ACHN (cell line): ENCODE measurements around the gene TAS2R40.

ENCODE experiments used
- DNase-seq: peaks from one replicate; pipeline ENCODE4 v3.0.0-alpha.2; 2015
- in situ Hi-C: cut with HindIII; loops from 2 replicates; pipeline ENCODE4 v1.10.0; 2017; ENCODE audit warnings: low sequenced_read_pairs, low pct_ligation_motif_present, low pct_unique_long_range_greater_than_20kb

TAS2R40 gene

DNA sequence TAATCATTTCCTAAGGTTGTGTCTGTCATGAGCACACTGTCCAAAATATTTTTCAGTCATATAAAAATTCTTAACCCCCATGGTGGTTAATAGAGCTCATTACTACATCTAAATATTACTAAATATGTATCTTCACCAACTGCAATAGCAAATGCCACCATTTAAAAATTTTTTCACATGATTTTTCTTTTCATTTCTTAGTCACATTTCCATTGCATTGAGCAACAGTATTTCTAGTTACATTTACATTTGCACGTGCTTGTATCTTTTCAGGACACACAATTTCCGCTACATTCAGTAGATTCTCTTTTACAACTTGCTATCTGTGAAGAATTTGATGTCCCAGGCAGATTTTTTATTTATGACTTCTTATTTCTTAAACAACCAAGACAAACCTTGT, 5.2 kb upstream of the TAS2R40 start:
- no peak for DNase-seq
- in situ Hi-C loops: loop anchor here (10.0 kb wide), 1 partner anchor 202 kb away; no protein-coding TSS in a partner anchor

DNA sequence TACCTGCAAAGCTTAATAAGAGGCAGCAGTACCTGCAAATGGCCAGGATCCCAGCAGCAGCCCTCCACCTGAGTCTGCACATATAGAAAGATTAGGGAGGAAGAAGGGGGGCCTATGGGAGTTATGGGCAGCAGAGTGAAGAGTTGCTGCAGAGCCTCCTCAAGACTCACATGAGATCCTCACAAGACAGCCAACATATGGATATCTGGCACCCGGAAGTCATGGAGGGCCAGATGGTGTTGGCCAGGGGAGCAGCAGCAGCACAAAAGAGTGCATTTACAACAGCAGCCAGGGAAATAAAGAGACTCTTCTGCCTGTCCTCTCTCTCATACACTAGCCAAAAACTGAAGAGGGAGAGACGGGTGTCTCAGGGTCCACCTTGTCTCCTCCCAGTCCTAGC, 4.0 kb upstream of the TAS2R40 start:
- in situ Hi-C loops: loop anchor here (10.0 kb wide), 1 partner anchor 203 kb away; no protein-coding TSS in a partner anchor
- DNase-seq: no peak

DNA sequence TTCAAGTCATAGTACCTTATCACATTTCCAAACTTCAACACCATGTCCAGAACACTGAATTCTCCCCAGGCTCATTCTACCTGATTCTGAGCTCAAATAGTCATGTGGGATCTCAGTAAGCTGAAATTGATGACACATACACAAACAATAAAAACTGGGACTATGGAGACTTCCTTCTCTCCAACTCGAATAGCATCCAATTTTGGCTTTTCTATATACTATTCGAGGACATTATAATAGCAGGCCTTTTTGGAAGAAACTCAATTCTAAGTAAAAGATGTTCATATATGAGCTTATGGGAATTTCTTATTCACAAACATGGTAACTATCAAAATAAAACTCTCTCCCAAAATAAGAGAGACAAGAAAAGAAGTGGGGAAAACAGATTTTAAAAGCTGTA, 551 bp upstream of the TAS2R40 start:
- no peak for DNase-seq
- in situ Hi-C loops: no loop called here

DNA sequence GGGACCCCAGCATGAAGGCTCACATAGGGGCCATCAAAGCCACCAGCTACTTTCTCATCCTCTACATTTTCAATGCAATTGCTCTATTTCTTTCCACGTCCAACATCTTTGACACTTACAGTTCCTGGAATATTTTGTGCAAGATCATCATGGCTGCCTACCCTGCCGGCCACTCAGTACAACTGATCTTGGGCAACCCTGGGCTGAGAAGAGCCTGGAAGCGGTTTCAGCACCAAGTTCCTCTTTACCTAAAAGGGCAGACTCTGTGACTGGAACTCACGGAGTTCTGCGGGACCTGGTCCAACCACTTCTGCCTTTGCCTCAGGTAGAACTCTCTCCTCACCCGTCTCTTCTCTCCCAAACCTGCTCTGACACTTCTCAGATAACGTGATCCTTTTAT, 945 bp downstream of the TAS2R40 start:
- in situ Hi-C loops: no loop called here
- no peak for DNase-seq

DNA sequence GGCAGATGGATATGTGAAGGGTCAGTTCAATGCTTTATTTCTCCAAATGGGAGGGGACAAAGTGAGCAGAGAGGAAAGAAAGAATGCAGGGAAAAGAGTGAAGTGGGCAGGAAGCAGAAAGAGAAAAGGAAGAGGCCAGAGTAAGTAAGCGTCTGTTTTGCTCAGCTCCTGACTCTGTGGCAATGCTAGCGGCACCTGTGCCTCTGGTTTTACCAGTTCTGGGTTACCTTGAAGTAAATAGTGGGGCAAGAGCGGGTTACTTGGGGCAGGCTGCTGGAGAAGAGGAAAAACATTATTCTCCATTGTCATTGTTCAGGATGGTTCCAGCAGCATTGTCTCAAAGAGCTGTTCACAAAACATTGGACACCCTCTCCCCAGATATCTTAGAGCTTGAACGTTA, 1.9 kb downstream of the TAS2R40 start:
- DNase-seq: no peak
- in situ Hi-C loops: no loop called here

DNA sequence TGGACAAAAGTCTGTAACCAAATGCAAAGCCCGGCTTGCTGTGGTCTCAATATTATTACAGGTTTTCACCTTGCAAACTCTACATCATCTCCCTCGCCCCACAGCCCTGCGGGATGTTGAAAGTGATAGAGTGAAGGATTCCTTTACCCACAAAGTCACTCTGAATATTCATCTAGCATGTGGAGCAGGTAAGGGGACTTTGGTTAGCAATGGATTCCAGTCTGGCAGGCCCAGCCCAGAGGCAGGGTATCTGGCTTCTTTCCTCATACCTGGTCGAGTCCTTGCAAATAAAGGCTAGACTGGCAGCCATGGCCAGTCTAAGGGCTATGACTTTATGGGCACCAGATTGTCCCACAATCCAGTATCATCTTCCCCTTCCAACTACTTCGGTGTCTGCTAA, 3.2 kb downstream of the TAS2R40 start:
- in situ Hi-C loops: no loop called here
- DNase-seq: no peak

DNA sequence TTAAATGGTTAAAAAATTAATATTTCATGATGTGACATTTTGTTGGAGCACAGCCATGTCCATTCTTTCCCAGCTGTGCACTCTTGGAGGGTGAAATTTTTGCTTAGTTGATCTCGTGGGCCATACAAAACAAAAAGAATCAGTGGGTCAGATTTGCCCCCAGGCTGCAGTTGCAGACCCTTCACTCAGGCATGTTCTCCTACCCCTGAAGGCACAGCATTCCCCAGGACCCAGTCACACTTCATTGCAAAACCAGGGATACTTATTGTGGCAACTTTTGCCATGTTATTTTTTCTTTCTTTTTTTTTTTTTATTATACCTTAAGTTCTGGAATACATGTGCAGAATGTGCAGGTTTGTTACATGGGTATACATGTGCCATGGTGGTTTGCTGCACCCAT, 6.0 kb downstream of the TAS2R40 start:
- DNase-seq: no peak
- in situ Hi-C loops: no loop called here

DNA sequence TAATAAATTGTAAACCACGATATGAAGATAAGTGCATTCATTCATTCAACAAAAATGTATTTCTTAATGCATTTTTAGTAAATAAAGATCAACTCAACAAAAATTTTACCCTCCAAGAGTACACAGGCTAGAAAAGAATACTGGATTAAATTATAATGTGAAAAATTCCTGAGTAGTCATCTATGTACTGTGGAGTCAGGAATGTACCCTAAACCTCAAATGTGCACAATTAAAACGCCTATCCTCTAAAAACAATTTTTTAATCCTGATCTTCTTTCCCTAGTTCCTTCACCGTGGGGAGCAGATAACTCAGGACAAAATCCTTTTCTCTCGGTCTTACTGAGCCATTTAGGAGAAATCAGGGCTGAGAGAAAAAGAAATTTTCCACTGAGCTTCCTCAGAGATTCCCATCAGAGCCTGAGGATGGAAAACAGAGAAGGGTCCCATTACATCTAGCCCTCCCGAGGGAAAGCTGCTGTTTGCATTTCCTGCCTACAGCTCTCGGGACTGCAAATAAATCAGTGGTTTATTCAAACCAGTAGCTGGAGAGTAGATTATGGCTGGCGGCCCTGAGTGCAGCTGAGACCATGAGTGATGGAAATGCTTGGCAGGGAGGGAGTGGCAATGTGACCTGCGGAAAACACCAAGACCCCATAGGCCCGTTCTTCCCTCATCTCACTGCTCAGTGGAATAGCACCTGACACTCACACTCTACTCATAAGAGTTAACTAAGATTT, 7.4 kb downstream of the TAS2R40 start:
- in situ Hi-C loops: no loop called here
- no peak for DNase-seq

DNA sequence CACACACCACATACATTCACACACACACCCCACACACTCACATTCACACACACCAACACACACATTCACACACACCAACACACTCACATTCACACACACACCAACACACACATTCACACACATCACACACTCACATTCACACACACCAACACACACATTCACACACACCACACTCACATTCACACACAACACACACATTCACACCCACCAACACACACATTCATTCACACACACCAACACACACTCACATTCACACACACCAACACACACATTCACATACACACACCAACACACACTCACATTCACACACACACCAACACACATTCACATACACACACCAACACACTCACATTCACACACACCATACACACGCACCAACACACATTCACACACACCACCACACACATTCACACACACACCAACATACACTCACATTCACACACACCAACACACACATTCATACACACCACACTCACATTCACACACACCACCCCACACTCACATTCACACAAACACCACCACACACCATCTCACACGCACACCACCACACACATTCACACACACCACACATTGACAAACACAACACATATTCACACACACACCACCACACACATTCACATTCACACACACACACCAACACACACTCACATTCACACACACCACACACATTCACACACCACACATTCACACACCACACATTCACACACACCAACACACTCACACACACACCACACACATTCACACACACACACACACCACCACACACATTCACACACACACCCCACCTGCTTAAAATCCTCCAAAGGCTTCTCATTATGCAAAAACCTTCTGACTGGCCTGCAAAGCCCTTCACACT, 9.0 kb downstream of the TAS2R40 start:
- no peak for DNase-seq
- in situ Hi-C loops: no loop called here

DNA sequence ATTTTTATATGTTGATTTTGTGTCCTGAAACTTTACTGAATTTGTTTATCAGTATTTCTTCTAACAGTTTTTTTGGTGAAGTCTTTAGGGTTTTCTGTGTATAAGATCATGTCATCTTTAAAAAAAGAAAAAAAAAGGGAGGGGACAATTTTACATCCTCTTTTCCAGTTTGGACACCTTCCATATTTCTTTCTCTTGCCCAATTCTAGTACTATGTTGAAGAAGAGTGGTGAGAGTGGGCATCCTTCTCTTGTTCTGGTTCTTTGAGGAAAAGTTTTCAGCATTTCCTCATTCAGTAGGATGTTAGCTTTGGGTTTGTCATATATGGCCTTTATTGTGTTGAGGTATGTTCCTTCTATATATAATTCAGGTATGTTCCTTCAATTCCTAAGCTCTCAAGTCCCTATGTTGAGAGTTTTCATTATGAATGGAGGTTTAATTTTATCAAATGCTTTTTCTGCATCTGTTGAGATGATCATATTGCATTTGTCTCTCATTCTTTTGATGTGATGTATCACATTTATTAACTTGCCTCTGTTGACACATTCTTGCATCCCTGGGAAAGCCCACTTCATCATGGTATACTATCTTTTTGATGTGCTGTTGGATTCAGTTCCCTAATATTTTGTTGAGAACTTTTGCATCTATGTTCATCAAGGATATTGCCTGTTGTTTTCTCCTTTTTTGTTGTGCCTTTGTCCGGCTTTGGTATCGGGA, 12.1 kb downstream of the TAS2R40 start:
- in situ Hi-C loops: no loop called here
- DNase-seq: no peak

DNA sequence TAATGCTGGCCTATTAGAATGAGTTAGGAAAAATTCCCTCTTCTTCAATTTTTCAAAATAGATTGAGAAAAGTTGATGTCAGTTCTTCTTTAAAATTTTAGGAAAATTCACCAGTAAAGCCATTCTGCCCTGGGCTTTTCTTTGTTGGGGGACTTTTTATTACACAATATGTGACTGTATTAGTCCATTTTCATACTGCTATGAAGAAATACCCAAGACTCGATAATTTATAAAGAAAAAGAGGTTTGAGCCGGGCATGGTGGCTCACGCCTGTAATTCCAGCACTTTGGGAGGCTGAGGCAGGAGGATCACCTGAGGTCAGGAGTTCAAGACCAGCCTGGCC, 12.7 kb downstream of the TAS2R40 start:
- in situ Hi-C loops: no loop called here
- no peak for DNase-seq

DNA sequence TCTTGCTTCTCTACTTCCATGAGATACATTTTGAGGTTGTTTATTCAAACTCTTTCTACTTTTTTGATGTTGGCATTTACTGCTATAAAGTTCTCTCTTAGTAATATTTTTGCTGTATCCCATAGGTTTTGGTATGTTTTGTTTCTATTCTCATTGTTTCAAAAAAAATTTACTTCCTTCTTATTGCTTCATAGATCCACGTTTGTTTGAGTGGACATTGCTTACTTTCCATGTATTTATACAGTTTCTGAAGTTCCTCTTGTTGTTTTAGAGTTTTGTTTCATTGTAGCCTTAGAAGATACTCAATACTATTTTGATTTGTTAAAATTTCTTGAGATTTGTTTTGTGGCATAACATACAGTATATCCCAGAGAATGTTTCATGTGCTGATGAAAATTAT, 13.7 kb downstream of the TAS2R40 start:
- DNase-seq: no peak
- in situ Hi-C loops: no loop called here

DNA sequence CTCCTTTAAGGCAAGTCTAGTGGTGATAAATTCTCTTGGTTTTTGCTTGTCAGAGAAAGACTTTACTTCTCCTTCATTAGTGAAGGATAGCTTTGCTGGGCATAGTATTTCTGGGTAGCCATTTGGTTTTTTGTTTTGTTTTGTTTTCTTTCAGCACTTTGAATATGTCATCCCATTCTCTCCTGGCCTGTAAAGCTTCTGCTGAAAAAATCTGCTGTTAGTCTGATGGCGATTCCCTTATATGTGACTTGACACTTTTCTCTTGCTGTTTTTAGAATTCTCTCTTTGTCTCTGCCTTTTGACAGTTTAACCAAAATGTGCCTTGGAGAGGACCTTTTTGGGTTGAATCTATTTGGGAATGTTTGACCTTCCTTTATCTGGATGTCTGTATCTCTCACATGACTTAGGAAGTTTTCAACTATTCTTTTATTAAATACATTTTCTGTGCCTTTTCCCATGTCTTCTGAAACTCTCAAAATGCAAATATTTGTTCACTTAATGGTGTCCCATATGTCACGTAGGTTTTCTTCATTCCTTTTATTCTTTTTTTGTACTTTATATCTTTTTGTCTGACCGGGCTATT, 14.7 kb downstream of the TAS2R40 start:
- in situ Hi-C loops: no loop called here
- DNase-seq: no peak

DNA sequence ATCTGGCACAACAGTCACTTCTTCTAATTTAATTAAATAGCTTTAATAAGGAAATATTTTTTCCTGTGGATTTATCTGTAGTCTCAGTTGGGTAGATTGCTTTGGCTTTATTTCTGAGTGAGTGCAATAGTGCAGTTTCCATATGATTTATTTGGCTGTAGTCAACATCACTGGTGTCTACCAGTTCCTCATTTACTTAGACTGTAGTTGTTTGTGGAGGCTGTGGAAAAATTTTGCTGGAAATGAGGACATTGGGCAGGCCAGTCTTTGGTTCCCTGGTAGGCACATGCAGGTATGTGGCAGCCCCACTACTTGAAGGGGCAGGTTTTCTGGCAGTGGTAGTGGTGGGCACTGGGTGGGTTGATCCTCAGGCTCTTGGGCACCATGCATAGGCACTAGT, 15.5 kb downstream of the TAS2R40 start:
- no peak for DNase-seq
- in situ Hi-C loops: no loop called here

DNA sequence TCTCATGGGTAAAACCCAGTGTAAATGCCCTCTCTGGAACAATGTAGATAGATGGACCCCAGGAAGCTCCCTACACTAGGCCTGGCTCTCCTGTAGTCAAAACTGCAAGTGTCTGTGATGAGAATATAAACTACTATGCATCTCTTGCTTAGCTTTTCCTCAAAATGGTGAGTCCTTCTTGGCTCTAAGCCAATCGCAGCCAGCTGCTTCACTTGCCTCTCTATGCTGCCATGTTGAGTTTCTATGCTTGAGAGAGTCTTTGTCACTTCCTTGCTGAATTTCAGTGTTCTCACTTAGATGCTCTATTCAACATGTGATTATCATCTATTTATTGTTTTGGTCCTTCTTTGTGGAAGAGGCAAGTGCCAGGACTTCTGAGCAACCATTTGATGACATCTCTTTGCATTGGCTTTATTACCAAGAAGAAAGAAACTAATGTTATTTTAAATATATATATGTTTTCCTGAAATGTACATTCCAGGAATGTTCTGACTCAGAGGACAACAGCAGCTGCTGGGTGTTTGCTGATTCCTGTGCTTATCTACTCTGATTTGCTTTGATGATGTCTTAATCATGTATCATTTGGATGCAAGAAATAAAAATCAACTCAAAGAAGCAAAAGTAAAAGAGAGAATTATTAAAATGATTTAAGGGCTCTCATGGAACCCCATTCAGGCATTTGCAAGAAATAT, 16.6 kb downstream of the TAS2R40 start:
- DNase-seq: no peak
- in situ Hi-C loops: no loop called here

DNA sequence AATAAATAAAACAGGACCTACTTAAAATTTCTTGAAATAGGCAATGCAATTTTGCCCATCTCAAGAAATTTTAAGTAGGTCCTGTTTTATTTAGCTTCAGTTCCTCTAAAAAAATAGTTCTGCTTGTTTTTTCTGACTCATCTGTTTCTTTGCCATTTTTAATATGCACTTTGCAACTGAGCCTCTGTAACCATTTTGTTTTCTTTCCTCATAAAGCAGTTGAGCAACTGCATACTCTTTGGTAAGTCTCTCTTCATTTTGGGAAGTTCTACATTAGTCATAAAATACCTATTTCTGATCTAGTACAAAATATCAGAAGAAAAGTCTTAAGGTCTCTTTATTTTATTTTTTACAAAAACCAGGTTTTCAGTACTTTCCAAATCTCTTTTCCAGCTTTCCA, 18.0 kb downstream of the TAS2R40 start:
- in situ Hi-C loops: no loop called here
- no peak for DNase-seq

DNA sequence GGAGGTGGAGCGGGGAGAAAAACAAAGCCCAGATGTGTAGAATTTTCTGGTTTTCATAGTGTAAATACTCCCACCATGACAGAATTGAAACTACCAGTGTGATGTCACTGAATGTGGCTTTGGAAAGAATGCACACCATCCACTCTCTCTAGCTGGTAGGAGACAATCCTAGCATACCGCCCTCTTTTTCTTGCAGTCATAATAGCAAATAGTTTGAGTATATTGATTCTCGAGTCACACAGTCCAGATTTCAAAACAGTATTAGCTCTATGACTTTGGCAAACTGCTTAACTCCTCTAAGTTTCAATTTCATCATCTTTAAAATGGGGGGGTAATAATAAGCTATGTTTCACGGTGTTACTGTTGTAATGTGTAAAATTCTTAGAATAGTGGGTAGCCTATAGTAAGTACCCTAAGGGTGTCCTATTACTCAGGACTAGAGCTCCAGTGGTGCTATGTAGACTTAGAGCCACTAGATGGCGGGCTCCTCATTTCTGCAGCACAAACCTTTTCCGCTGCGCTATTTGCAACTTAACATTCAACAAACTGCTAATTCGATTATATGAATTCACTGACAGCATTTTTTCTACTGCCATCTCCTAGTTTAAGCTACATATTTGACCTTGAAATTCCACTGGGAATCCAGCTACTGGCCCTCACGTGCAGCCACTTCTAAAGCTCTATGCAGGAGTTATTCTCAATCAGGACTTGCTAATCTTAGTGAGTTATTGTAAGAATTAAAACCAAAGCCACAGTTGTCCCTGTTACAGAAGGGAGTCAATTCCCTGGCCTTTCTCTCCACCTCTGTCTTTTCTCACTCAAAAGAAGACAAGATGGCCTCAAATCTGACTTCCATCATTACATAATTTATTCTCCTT, 18.7 kb downstream of the TAS2R40 start:
- DNase-seq: peak; percentile 81
- in situ Hi-C loops: no loop called here

DNA sequence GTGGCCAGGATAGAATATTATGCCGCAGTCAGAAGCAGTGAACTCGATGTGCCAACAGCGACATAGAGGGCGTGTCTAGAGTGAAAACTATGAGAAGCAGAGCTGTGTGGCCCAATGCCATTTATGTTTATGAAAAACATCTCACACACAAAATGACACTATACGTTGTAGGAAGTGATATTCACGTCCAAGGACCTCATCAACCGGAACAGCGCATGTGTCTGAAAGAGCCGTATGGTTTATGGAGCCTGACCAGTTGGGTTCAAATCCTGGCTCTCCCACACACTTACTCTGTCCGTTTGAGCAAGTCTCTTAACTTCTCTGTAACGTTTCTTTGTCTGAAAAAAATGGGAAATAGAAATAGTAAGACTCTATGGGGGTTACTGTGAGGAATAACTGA, 20.5 kb downstream of the TAS2R40 start:
- no peak for DNase-seq
- in situ Hi-C loops: no loop called here
